Stimulated activated CD4-positive, alpha-beta T cell treated with anti-CD3 and anti-CD28 coated beads, Interleukin-12 subunit alpha, Interleukin-12 subunit beta, amount 100 ng/mL, for 24 hours (primary cell): ENCODE measurements around the gene P4HA3.
A peak's percentile ranks its signal among the peaks of the same experiment; 100 is the strongest.

Experiments
- DNase-seq, 2 experiments: peaks; one replicate each; pipeline ENCODE4 v3.0.0-alpha.2; 2020; ENCODE audit warnings: low read depth in 2 of 2

The P4HA3 gene

GRCh38 chr11:74316772-74317505 is 5.5 kb upstream of the P4HA3 start:
- DNase-seq: no peak

DNA sequence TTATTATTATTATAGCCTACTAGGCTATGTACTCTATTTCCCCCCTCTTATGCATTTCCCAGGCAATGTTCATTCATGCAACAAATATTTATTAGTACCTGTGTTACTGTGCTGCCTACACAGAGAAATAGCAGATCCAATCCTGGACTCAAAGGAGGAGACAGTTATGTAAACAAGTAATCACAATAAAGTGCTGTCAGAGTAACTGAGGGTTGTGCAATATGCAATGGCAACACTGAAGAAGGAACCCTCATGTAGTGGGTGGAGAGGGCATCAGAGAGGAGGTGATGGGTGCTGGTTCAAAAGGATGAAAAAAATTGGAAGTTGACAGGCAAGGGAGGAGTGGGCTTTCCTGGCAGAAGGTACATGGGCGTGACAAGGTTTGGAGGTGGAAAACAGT is 886 bp upstream of the P4HA3 start:
- DNase-seq: no peak

DNA sequence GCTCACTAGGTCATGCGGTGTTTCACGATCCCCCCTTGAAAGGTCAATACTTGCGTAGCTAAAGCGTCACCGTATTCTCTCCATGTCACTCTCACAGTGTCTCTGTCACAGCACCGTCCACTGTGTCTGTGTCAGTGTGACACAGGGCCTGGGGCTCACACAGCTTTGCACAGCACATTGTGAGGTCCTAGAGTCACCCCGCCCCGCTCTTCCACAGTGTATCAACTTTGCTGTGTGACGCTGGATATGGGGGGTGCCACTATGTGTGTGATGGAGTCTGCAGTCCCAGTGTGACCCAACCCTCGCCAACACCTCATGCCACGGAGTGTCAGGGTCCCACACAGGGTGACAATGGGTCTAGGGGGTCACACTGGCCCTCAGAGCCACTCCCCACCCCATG is 583 bp downstream of the P4HA3 start:
- DNase-seq: no peak

DNA sequence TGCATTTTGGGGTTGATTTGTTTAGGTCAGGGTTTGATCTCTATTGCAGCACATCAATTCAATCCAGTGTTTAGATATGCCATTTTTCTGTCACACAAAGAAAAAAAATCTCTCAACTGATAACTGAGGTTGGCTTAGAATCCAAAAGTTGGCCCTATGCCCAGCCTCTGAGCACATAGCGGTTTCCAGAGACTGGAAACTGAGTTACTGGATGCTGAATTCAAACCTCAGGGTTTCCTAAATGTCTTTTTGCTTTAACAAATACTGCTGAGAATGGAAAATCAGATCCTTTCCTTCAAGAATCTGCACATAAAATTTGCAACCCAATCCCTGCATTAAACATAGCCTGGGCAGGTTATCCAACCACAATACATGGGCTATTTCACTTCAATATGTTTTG is 4.0 kb downstream of the P4HA3 start:
- DNase-seq: no peak

GRCh38 chr11:74306435-74307175 is 4.8 kb downstream of the P4HA3 start:
- DNase-seq: no peak

- DNase-seq: no peak
These were observed 12.4 kb downstream of the P4HA3 start for GRCh38 chr11:74299015-74299414.

- no peak for DNase-seq
These were observed 14.0 kb downstream of the P4HA3 start for GRCh38 chr11:74297484-74297883.

GRCh38 chr11:74288911-74289310 is 22.5 kb downstream of the P4HA3 start:
- no peak for DNase-seq

- no peak for DNase-seq
These were observed 23.3 kb downstream of the P4HA3 start for GRCh38 chr11:74288161-74288560.

DNA sequence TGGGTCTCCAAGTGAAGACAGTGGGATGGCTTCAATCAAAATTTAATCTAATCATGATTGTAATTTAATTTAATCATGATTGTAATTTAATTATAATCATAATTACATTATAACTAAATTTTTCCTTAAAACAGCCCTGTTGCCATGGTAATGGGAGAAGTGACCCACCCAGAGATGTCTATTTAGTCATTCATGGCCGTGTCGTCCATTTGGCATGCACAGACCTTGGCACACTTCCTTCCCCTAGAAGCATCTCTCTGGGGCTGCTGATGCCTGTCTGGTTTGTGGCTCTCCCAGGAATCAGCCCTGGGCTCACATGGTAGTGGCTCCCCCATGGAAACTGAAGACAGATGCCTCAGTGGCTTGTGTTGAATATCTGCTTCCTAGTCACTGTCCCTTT is 27.0 kb downstream of the P4HA3 start:
- no peak for DNase-seq

DNA sequence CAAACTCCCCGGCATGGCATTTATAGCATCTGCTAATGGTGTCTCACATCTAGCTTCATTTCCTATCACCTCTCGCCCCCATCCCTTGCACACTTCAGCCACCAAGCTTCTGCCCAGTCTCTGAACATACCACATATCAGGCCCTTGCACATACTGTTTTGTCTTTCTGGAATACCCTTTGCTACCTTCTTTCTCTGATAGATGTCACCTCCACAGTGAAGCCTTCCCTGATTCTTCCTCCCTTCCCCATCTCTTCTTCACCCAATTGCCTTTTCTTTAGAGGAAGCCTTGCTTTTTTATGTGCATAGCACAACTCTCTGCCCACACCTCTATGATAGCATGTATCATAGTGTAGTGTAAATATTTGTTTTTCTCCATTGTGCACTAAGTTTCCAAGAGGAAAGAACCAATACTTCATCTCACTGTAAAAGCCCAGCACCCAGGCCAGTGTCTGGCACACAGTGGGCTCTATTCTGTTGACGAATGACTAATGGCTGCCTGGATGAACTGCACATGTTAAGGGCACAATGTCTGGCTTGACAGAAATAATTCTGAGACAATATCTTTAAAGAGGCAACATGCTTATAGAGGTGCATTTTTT is 27.8 kb downstream of the P4HA3 start:
- DNase-seq: no peak

DNA sequence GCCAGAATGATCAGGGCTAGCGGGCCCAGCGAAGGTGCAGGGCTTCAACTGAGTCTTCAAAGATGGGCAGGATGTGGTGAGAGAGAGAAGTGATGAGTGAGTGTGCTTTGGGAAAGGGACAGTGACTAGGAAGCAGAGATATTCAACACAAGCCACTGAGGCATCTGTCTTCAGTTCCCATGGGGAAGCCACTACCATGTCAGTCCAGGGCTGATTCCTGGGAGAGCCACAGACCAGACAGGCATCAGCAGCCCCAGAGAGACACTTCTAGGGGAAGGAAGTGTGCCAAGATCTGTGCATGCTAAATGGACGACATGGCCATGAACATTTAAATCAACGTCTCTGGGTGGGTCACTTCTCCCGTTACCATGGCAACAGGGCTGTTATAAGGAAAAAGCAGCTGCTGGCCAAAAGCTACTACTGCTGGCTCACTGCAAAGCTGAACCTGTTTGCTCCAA is 28.5 kb downstream of the P4HA3 start:
- no peak for DNase-seq

GRCh38 chr11:74282421-74282820 is 29.0 kb downstream of the P4HA3 start:
- no peak for DNase-seq

- DNase-seq: no peak
These were observed 30.9 kb downstream of the P4HA3 start for GRCh38 chr11:74280494-74280893.

GRCh38 chr11:74279256-74279655 is 32.2 kb downstream of the P4HA3 start:
- DNase-seq: no peak

GRCh38 chr11:74278721-74279161 is 32.7 kb downstream of the P4HA3 start:
- DNase-seq: no peak

GRCh38 chr11:74278103-74278502 is 33.3 kb downstream of the P4HA3 start:
- no peak for DNase-seq

DNA sequence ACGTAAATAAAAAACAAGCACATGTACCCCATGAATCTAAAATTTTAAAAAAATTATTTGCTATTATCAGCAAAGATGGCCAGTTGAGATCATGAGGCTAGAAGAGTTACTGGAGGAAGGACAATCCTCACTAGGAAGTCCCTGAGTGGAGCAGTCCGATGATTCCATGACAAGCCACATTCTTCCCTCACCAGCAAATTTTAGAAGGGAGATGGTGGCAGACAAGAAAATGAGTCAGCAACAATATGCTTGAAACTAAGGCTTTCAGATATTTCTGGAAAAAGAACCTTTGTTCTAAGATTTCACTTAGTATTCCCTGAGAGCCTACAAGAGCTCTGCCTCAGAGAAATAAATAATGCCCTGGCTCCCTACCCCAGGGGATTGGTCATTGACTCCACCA is 34.9 kb downstream of the P4HA3 start:
- no peak for DNase-seq

DNA sequence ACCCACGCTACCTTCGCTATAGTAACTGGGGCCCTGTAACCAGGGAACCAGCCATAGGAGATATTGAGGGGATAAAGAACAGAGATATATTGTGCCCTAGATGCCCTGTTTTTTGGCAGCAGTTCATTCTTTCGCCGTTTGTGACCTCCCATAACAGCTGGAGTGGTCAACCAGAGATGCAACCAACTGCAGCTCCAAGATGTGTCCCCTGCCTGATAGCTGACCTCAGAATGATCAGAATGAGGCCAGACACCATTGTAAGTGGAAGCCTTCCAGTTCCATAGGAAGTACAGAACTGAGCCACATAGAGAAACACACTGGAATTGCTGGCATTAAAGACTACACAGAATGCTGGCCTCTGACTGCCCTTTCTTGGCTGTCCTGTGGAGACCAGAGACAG is 39.2 kb downstream of the P4HA3 start:
- no peak for DNase-seq

DNA sequence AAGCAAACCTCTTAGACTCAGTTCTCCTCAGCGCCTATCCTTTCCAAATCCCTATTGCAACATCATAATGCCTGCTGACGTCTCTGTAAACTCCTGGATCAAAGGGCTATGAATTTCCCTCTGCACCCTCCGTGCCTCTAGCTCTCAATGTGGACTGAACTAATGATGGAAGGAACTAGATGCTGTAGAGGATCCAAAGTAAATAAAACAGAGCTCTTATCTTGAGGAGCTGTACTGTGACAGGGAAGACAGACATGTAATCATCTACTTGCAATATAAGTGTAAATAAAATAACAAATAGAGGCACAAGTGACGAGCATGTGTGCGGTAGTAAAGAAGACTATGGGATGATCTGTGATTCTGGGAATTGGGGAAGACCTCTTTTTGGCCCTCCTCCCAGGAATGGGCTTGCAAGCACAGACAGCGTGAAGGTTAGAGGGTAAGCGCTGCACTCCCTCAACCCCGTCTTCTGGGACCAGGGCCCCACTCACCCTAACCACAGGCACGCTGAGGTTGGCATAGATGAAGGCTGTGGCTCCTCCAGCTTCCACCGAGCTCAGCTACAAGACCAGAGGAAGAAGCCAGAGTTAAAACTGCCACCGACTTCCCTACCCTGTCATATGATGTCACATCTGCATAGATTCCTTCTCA is 42.2 kb downstream of the P4HA3 start:
- DNase-seq: peak in 1 of 2 experiments; percentile 9

DNA sequence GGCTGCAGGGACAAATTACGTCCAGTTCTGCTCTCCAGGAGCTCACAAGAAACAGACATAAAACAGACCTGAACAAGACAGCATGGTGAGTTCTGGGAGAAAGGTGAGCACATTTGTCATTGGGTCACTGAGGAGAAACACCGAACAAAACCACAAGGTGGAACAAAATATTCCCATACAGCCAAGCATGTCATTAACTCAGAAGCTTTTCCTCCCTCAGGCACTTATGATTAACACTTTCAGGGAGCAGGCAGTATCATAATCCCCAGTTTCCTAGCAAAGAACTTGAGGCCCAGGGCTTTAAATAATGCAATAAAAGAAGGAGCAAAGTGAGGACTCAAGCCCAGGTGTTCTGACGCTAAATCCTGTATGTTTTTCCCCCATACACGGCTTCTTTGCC is 43.0 kb downstream of the P4HA3 start:
- DNase-seq: no peak

GRCh38 chr11:74267014-74267413 is 44.4 kb downstream of the P4HA3 start:
- DNase-seq: no peak
